Transverse colon (tissue), 3 donors: ENCODE measurements around the gene BRINP2.

Experiments
- POLR2A ChIP-seq: fragments of 450-650 bp; IDR thresholded peaks from one replicate; pipeline ENCODE4 v1.6.1; 2016; ENCODE audit warnings: antibody characterized with exemption, mild to moderate bottlenecking, moderate library complexity
- TF ChIP-seq, protein P1 (sequence below), 5 experiments: fragments of 200-600 bp in 3 of 5; fragments of 450-650 bp in 2 of 5; sonication (generic) in 3 of 5; IDR thresholded peaks; 1 replicate in 2 of 5; 2 replicates in 3 of 5; pipeline ENCODE4 v1.5.1; 2016 to 2017; ENCODE audit warnings: antibody characterized with exemption in 5 of 5, inconsistent platforms in 3 of 5, mild to moderate bottlenecking in 2 of 5, moderate library complexity in 1 of 5

DNA sequence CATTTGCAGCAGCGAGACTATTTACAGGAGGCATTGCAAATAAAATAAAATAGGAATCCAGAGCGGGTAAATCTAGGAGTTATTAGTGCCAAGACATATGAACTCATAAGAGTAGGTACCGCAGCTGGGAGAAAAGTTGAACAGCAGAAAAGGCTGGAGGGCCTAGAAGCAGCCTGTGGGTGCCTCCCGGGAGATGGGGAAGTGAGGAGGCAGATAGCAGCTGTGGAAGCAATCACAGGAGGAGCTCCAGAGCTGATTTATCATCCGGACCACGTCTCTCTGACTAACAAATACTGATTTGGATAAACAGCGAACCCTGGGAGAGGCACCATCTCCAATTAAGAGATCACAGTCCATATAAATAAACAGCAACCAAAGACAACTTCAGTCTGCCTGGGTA lies 64.6 kb downstream of the BRINP2 start:
- TF ChIP-seq, protein P1, sequence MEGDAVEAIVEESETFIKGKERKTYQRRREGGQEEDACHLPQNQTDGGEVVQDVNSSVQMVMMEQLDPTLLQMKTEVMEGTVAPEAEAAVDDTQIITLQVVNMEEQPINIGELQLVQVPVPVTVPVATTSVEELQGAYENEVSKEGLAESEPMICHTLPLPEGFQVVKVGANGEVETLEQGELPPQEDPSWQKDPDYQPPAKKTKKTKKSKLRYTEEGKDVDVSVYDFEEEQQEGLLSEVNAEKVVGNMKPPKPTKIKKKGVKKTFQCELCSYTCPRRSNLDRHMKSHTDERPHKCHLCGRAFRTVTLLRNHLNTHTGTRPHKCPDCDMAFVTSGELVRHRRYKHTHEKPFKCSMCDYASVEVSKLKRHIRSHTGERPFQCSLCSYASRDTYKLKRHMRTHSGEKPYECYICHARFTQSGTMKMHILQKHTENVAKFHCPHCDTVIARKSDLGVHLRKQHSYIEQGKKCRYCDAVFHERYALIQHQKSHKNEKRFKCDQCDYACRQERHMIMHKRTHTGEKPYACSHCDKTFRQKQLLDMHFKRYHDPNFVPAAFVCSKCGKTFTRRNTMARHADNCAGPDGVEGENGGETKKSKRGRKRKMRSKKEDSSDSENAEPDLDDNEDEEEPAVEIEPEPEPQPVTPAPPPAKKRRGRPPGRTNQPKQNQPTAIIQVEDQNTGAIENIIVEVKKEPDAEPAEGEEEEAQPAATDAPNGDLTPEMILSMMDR (IDR thresholded peaks at IDR 0.05), result no peak
- no peak for TF ChIP-seq POLR2A
